Testis (tissue), 3 donors: ENCODE results near the gene GPR162. TPM values are rescaled to one million over a fixed set of nuclear protein-coding genes. Genes with fewer than 3 reads are reported as not detected.

Source experiments
- DNase-seq: peaks from one replicate; pipeline ENCODE4 v3.0.0-alpha.2; 2019
- H3K27ac ChIP-seq, 2 donors: fragments of 200-600 bp; sonication (generic); one replicate each; pipeline ENCODE4 v1.5.1; 2019
- H3K27me3 ChIP-seq: fragments of 200-600 bp; sonication (generic); one replicate; pipeline ENCODE4 v1.5.1; 2019
- H3K36me3 ChIP-seq: fragments of 200-600 bp; sonication (generic); one replicate; pipeline ENCODE4 v1.5.1; 2017; ENCODE audit warnings: low read depth; ENCODE audit errors: missing control alignments
- H3K4me1 ChIP-seq: fragments of 200-600 bp; sonication (generic); one replicate; pipeline ENCODE4 v1.5.1; 2019
- H3K4me3 ChIP-seq, 2 donors: fragments of 200-600 bp; sonication (generic); one replicate each; pipeline ENCODE4 v1.5.1; 2017 to 2019
- H3K9me3 ChIP-seq: fragments of 200-600 bp; sonication (generic); one replicate; pipeline ENCODE4 v1.5.1; 2017
- POLR2A ChIP-seq: fragments of 450-650 bp; IDR thresholded peaks from one replicate; pipeline ENCODE4 v1.6.1; 2017; ENCODE audit warnings: antibody characterized with exemption, mild to moderate bottlenecking, moderate library complexity
- WGBS, 2 donors: methylation state at CpG; one replicate each; pipeline ENCODE4 v1.1.5; 2018; 5-methylcytosine and 5-hydroxymethylcytosine counted together
- intact Hi-C: fragments of 100-400 bp; cut with DNase I; formaldehyde crosslinking; loops from one replicate; pipeline ENCODE4 v1.15.1; 2023; ENCODE audit warnings: low total_unique reads
- polyA plus RNA-seq: library from polyadenylated mRNA; stranded (reverse); fragments of 350-450 nt; fragmentation: Illumina TruSeq; extraction: RNeasy Lipid Tissue Mini Kit (QIAGEN cat#74804); gene quantifications from one replicate; pipeline ENCODE4 v1.2.3, GENCODE V29; 2014; ENCODE audit warnings: low read depth, low replicate concordance; ENCODE audit not compliant: insufficient read depth
- total RNA-seq, 2 donors: library from RNA; depleted of rRNA; stranded (reverse); fragments of >200 nt; gene quantifications; one replicate each; pipeline ENCODE4 v1.2.3, GENCODE V29; 2016
- TF ChIP-seq, protein P1 (sequence below), 3 experiments: fragments of 450-650 bp in 2 of 3; fragments of 200-600 bp in 1 of 3; sonication (generic) in 1 of 3; IDR thresholded peaks; one replicate each; pipeline ENCODE4 v1.5.1; 2016 to 2019; ENCODE audit warnings: antibody characterized with exemption in 3 of 3, mild to moderate bottlenecking in 2 of 3, moderate library complexity in 1 of 3

The GPR162 gene
- total and polyA plus RNA-seq, 3 donors from 2014 or later, result 0.94 to 2.2 (median 1.8) TPM

DNA sequence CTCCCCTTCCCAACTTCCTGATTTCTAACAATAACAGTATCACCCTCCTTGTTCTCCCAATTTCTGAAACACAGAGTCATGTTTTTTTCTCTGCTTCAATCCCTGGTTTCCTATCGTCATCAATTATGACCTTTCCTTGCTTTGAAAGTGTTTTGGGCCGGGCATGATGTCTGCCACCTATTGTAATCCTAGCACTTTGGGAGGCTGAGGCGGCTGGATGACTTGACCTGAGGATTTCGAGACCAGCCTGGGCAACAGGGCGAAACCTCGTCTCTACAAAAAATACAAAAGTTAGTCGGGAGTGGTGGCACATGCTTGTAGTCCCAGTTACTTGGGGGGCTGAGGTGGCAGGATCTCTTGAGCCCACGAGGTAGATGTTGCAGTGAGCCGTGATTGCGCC, 12.6 kb upstream of the GPR162 start:
- 86 to 89% methylated on average over 10 of the region's 10 CpGs for WGBS, 2 donors
- no peak for TF ChIP-seq POLR2A
- TF ChIP-seq, protein P1, sequence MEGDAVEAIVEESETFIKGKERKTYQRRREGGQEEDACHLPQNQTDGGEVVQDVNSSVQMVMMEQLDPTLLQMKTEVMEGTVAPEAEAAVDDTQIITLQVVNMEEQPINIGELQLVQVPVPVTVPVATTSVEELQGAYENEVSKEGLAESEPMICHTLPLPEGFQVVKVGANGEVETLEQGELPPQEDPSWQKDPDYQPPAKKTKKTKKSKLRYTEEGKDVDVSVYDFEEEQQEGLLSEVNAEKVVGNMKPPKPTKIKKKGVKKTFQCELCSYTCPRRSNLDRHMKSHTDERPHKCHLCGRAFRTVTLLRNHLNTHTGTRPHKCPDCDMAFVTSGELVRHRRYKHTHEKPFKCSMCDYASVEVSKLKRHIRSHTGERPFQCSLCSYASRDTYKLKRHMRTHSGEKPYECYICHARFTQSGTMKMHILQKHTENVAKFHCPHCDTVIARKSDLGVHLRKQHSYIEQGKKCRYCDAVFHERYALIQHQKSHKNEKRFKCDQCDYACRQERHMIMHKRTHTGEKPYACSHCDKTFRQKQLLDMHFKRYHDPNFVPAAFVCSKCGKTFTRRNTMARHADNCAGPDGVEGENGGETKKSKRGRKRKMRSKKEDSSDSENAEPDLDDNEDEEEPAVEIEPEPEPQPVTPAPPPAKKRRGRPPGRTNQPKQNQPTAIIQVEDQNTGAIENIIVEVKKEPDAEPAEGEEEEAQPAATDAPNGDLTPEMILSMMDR (IDR thresholded peaks at IDR 0.05), result no peak
- Histone ChIP-seq H3K4me3 (no peak overlapping the region), H3K27me3 (no peaks in the 10 kb centered on the region), H3K36me3 (no peaks in the 10 kb centered on the region), H3K9me3 (no peaks in the 10 kb centered on the region), H3K27ac (no peak overlapping the region), H3K4me1 (no peaks in the 10 kb centered on the region)
- no peak for DNase-seq
- intact Hi-C loops, result no loop called here

DNA sequence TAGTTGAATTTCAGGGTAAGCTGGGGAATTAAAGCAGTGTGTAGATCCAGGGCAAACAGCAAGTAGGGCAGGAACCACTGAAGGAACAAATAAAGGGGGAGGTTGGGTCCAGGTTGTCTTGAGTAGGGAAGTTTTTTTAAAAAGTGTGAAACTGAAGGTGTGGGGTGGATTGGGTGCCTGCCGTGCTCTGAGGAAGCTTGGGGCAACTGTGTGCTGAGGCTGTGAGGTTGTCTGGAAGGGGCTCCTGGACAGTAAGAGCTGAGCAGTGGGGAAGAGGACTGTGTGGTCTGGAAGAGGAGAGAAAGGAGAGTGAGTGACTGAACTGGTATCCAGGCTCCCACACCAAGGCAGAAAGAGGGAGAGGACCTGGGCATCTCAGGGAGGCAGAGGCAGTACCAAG, 10.9 kb upstream of the GPR162 start:
- WGBS, 2 donors, result 78 to 88% methylated on average over 1 of the region's 1 CpG
- no peak for DNase-seq
- Histone ChIP-seq H3K27me3 (no peaks in the 10 kb centered on the region), H3K4me1 (no peaks in the 10 kb centered on the region), H3K27ac (no peak overlapping the region), H3K4me3 (no peak overlapping the region), H3K9me3 (no peaks in the 10 kb centered on the region), H3K36me3 (no peaks in the 10 kb centered on the region)
- intact Hi-C loops, result no loop called here
- TF ChIP-seq, protein P1 (IDR thresholded peaks at IDR 0.05), result no peak
- TF ChIP-seq POLR2A, result no peak

DNA sequence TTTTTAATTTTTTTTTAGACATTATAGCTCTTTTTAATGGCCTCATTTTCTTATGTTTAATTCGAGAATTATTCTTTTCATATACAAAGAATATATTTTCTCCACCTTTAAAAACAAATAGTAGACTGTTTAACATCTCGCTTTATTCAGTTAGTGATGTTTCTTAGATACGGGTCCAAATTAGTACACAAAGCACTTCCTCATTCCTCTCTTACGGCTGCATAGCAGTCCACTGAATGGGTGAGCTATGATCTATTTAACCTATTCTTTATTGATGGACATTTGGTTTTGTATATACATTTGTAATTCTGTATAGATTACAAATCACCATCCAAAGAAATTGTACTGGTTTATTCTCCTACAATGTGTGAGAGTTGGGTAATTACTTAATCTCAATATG, 8.3 kb upstream of the GPR162 start:
- no peak for DNase-seq
- Histone ChIP-seq H3K27ac (no peak overlapping the region), H3K4me3 (no peak overlapping the region), H3K4me1 (no peaks in the 10 kb centered on the region), H3K9me3 (no peaks in the 10 kb centered on the region), H3K36me3 (no peaks in the 10 kb centered on the region), H3K27me3 (no peaks in the 10 kb centered on the region)
- WGBS, 2 donors, result 79 to 84% methylated on average over 4 of the region's 4 CpGs
- TF ChIP-seq, protein P1 (IDR thresholded peaks at IDR 0.05), result no peak
- TF ChIP-seq POLR2A, result no peak
- intact Hi-C loops, result no loop called here

DNA sequence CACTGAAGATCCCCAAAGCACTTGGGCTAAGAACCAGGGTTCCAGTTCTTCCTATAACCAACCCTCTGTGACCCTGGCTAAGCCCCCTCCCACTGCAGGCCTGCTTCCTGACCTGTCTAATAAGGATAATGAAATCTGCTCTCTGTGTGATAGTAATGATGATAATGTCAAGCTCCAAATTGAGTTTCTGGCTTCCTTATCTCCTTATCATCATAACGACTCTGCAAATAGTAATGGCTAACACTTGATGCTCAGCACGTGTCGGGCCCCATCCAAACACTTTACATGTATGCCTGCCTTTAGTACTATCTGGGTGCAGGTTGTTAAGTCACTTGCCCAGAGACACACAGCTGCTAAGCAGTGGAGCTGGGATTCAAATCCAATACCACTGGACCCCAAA, 5.0 kb upstream of the GPR162 start:
- no peaks in the 10 kb centered on the region for H3K4me1 ChIP-seq
- WGBS, 2 donors, result 64 to 73% methylated on average over 3 of the region's 3 CpGs
- H3K36me3 ChIP-seq, result no peaks in the 10 kb centered on the region
- no peak overlapping the region for H3K4me3 ChIP-seq
- H3K9me3 ChIP-seq, result no peaks in the 10 kb centered on the region
- H3K27ac ChIP-seq, result no peak overlapping the region
- TF ChIP-seq POLR2A, result no peak
- TF ChIP-seq, protein P1 (IDR thresholded peaks at IDR 0.05), result no peak
- H3K27me3 ChIP-seq, result no peaks in the 10 kb centered on the region
- intact Hi-C loops, result no loop called here
- DNase-seq, result no peak

DNA sequence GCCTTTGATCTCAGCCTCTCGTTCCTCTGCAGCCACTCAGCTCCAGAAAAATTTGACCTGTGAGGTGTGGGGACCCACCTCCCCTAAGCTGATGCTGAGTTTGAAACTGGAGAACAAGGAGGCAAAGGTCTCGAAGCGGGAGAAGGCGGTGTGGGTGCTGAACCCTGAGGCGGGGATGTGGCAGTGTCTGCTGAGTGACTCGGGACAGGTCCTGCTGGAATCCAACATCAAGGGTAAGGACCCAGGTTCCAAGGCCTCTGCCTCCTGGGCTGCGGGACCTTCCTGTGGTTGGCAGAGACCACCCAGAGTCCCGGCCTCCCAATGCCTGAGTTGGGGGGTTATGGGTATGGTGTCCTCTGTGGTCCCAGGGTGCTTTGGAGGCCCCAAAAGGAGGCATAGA, 4.5 kb upstream of the GPR162 start:
- intact Hi-C loops, result no loop called here
- Histone ChIP-seq H3K27ac (no peak overlapping the region), H3K9me3 (no peaks in the 10 kb centered on the region), H3K27me3 (no peaks in the 10 kb centered on the region), H3K4me3 (no peak overlapping the region), H3K36me3 (no peaks in the 10 kb centered on the region), H3K4me1 (peaks cover 3% of the 10 kb centered on the region)
- TF ChIP-seq POLR2A, result no peak
- TF ChIP-seq, protein P1 (IDR thresholded peaks at IDR 0.05), result no peak
- 87 to 91% methylated on average over 7 to 8 of the region's 8 CpGs for WGBS, 2 donors
- DNase-seq, result no peak
